SU-DHL-6 (cell line): ENCODE results near the gene SLC40A1.

ENCODE experiments used
- CTCF ChIP-seq: fragments of 200-600 bp; sonication (generic); IDR thresholded peaks from one replicate; pipeline ENCODE4 v1.5.1; 2017; ENCODE audit warnings: antibody characterized with exemption, mild to moderate bottlenecking, low read length, moderate library complexity; ENCODE audit not compliant: insufficient read depth, poor library complexity, severe bottlenecking
- EZH2phosphoT487 ChIP-seq: fragments of 200-600 bp; sonication (generic), shearing (Covaris generic); conservative IDR thresholded peaks from 2 replicates; pipeline ENCODE4 v1.6.1; 2018; ENCODE audit warnings: mild to moderate bottlenecking, antibody characterized with exemption, low read length, moderate library complexity, mixed read lengths

DNA sequence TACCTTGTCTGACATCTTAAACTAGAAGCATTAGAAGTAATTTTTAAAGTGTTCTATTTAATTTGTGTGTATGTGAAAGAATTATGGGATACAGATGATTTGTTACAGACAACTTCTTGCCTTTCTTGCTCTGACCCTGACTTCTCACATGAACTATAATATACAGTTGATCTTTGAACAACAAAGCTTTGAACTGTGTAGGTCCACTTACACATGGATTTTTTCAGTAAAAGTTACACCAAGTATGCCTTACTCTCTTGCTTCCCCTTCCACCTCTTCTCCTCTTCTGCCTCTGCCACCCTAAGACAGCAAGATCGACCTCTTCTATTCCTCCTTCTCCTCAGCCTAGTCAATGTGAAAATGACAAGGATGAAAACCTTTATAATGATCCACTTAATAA lies 42.2 kb downstream of the SLC40A1 start:
- TF ChIP-seq CTCF (no peak), EZH2phosphoT487 (no peak)
